ENCODE measurements around the gene GNG4. TPM values are rescaled to one million over a fixed set of nuclear protein-coding genes. Genes with fewer than 3 reads are reported as not detected.
"Not testable (repeated sequence)": the region's sequence is repeated elsewhere in the genome, so short reads cannot be mapped to it uniquely, and the experiment has no call there.

Gene GNG4
- polyA plus RNA-seq, 3 donors from 2014 or later: not detected

GRCh38 chr1:235549351-235550139 is 100.0 kb downstream of the GNG4 start:
- no peak for DNase-seq
- peaks cover 0 to 1% (median 0%) of the 10 kb centered on the region in 6 donors for H3K9me3 Mint-ChIP-seq
- H3K4me1 Mint-ChIP-seq: no peaks in the 10 kb centered on the region
- no peaks in the 10 kb centered on the region for H3K36me3 Mint-ChIP-seq
- peaks cover 0 to 5% (median 2%) of the 10 kb centered on the region in 3 donors for H3K27me3 Mint-ChIP-seq (ENCODE audit: low read depth in 3 of 3)
- no peak overlapping the region for H3K27ac Mint-ChIP-seq
- no peak overlapping the region for H3K4me3 Mint-ChIP-seq

- H3K4me1 Mint-ChIP-seq; DNase-seq; H3K9me3 Mint-ChIP-seq; H3K27me3 Mint-ChIP-seq (ENCODE audit: low read depth in 3 of 3); H3K36me3 Mint-ChIP-seq; H3K4me3 Mint-ChIP-seq; H3K27ac Mint-ChIP-seq: not testable (repeated sequence)
These were observed 103.0 kb downstream of the GNG4 start for GRCh38 chr1:235546369-235547155.

- Mint-ChIP-seq H3K4me3 (no peak overlapping the region), H3K27me3 (ENCODE audit: low read depth in 3 of 3) (peaks cover 1 to 5% (median 2%) of the 10 kb centered on the region in 3 donors), H3K27ac (no peak overlapping the region), H3K9me3 (peaks cover 0 to 1% (median 0%) of the 10 kb centered on the region in 6 donors), H3K36me3 (no peaks in the 10 kb centered on the region), H3K4me1 (no peaks in the 10 kb centered on the region)
- DNase-seq: no peak
These were observed 104.2 kb downstream of the GNG4 start for GRCh38 chr1:235545292-235545930.

GRCh38 chr1:235542845-235543244 is 106.7 kb downstream of the GNG4 start:
- not testable (repeated sequence) for H3K4me3 Mint-ChIP-seq; H3K36me3 Mint-ChIP-seq; H3K9me3 Mint-ChIP-seq; DNase-seq; H3K4me1 Mint-ChIP-seq; H3K27me3 Mint-ChIP-seq (ENCODE audit: low read depth in 3 of 3); H3K27ac Mint-ChIP-seq

GRCh38 chr1:235533476-235534168 is 116.0 kb downstream of the GNG4 start:
- H3K9me3 Mint-ChIP-seq: no peaks in the 10 kb centered on the region
- DNase-seq: no peak
- H3K4me1 Mint-ChIP-seq: no peaks in the 10 kb centered on the region
- peaks cover 0 to 8% (median 0%) of the 10 kb centered on the region in 3 donors for H3K27me3 Mint-ChIP-seq (ENCODE audit: low read depth in 3 of 3)
- H3K36me3 Mint-ChIP-seq: no peaks in the 10 kb centered on the region
- H3K4me3 Mint-ChIP-seq: no peak overlapping the region
- H3K27ac Mint-ChIP-seq: no peak overlapping the region

GRCh38 chr1:235532360-235532759 is 117.2 kb downstream of the GNG4 start:
- no peaks in the 10 kb centered on the region for H3K36me3 Mint-ChIP-seq

GRCh38 chr1:235527196-235527814 is 122.3 kb downstream of the GNG4 start:
- Mint-ChIP-seq H3K27ac (no peak overlapping the region), H3K4me3 (no peak overlapping the region), H3K36me3 (no peaks in the 10 kb centered on the region), H3K27me3 (ENCODE audit: low read depth in 3 of 3) (peaks cover 0 to 3% (median 0%) of the 10 kb centered on the region in 3 donors), H3K4me1 (no peaks in the 10 kb centered on the region), H3K9me3 (no peaks in the 10 kb centered on the region)
- no peak for DNase-seq

More at GRCh38 chr1:235532360-235532759, 117.2 kb downstream of the GNG4 start:
- Mint-ChIP-seq H3K4me3 (no peak overlapping the region), H3K4me1 (no peaks in the 10 kb centered on the region), H3K27ac (no peak overlapping the region), H3K27me3 (ENCODE audit: low read depth in 3 of 3) (peaks cover 0 to 8% (median 0%) of the 10 kb centered on the region in 3 donors), H3K9me3 (no peaks in the 10 kb centered on the region)
- no peak for DNase-seq

- no peak overlapping the region for H3K4me3 Mint-ChIP-seq
- H3K36me3 Mint-ChIP-seq: no peaks in the 10 kb centered on the region
- no peaks in the 10 kb centered on the region for H3K4me1 Mint-ChIP-seq
- no peak for DNase-seq
- H3K27me3 Mint-ChIP-seq (ENCODE audit: low read depth in 3 of 3): peaks cover 0 to 2% (median 2%) of the 10 kb centered on the region in 3 donors
- no peaks in the 10 kb centered on the region for H3K9me3 Mint-ChIP-seq
- H3K27ac Mint-ChIP-seq: no peak overlapping the region
These were observed 124.3 kb downstream of the GNG4 start for GRCh38 chr1:235525314-235525713.

GRCh38 chr1:235516862-235517446 is 132.6 kb downstream of the GNG4 start:
- Mint-ChIP-seq H3K27me3 (ENCODE audit: low read depth in 3 of 3) (peaks cover 2 to 4% (median 2%) of the 10 kb centered on the region in 3 donors), H3K36me3 (no peaks in the 10 kb centered on the region), H3K4me3 (no peak overlapping the region), H3K27ac (no peak overlapping the region), H3K4me1 (no peaks in the 10 kb centered on the region), H3K9me3 (no peaks in the 10 kb centered on the region)
- DNase-seq: no peak

GRCh38 chr1:235515844-235516512 is 133.6 kb downstream of the GNG4 start:
- Mint-ChIP-seq H3K4me1 (no peaks in the 10 kb centered on the region), H3K27ac (no peak overlapping the region), H3K9me3 (no peaks in the 10 kb centered on the region), H3K36me3 (no peaks in the 10 kb centered on the region), H3K27me3 (ENCODE audit: low read depth in 3 of 3) (peaks cover 2 to 4% (median 4%) of the 10 kb centered on the region in 3 donors), H3K4me3 (no peak overlapping the region)
- no peak for DNase-seq

GRCh38 chr1:235513495-235514366 is 135.9 kb downstream of the GNG4 start:
- no peak overlapping the region for H3K4me3 Mint-ChIP-seq
- H3K9me3 Mint-ChIP-seq: no peaks in the 10 kb centered on the region
- no peaks in the 10 kb centered on the region for H3K4me1 Mint-ChIP-seq
- no peak overlapping the region for H3K27ac Mint-ChIP-seq
- H3K36me3 Mint-ChIP-seq: no peaks in the 10 kb centered on the region
- DNase-seq: peak; percentile 48 to 59 (median 48)
- peaks cover 2 to 6% (median 4%) of the 10 kb centered on the region in 3 donors for H3K27me3 Mint-ChIP-seq (ENCODE audit: low read depth in 3 of 3)

Measured in immature natural killer cell (primary cell).